GM23338 (cell line): ENCODE data around the gene APP. TPM values are rescaled to one million over a fixed set of nuclear protein-coding genes. Genes with fewer than 3 reads are reported as not detected.
A peak's percentile ranks its signal among the peaks of the same experiment; 100 is the strongest.

Source experiments
- ATAC-seq: fragments of 200-7000 bp; cut with Tn5 transposase; 3 replicates; pipeline ENCODE4 v1.9.1; 2020
- DNase-seq: peaks from one replicate; pipeline ENCODE4 v3.0.0-alpha.2; 2015; ENCODE audit warnings: low spot score
- H2AFZ ChIP-seq: fragments of 200-600 bp; sonication (generic); 2 replicates; pipeline ENCODE4 v1.8.0; 2016; ENCODE audit warnings: antibody characterized with exemption, mild to moderate bottlenecking, moderate library complexity
- H3F3A ChIP-seq: fragments of 200-600 bp; sonication (generic); replicated peaks from 2 replicates; pipeline ENCODE4 v1.8.0; 2017; ENCODE audit warnings: antibody characterized with exemption, mixed run types, low read depth
- H3K27ac ChIP-seq: fragments of 200-600 bp; sonication (generic); 2 replicates; pipeline ENCODE4 v1.6.1; 2016; ENCODE audit warnings: low read depth
- H3K27me3 ChIP-seq: fragments of 200-600 bp; sonication (generic); 2 replicates; pipeline ENCODE4 v1.8.0; 2016; ENCODE audit warnings: mild to moderate bottlenecking, mixed run types, moderate library complexity; ENCODE audit not compliant: insufficient read depth
- H3K36me3 ChIP-seq: fragments of 200-600 bp; sonication (generic); 2 replicates; pipeline ENCODE4 v1.8.0; 2016; ENCODE audit warnings: mild to moderate bottlenecking; ENCODE audit not compliant: insufficient read depth
- H3K4me1 ChIP-seq: fragments of 200-600 bp; sonication (generic); 2 replicates; pipeline ENCODE4 v1.8.0; 2016; ENCODE audit warnings: mild to moderate bottlenecking, moderate library complexity; ENCODE audit not compliant: insufficient read depth
- H3K4me2 ChIP-seq: fragments of 200-600 bp; sonication (generic); 2 replicates; pipeline ENCODE4 v1.7.1; 2017; ENCODE audit warnings: mixed run types
- H3K4me3 ChIP-seq: fragments of 200-600 bp; sonication (generic); 2 replicates; pipeline ENCODE4 v1.6.1; 2016; ENCODE audit warnings: mixed run types
- H3K79me2 ChIP-seq: fragments of 200-600 bp; sonication (generic); replicated peaks from 2 replicates; pipeline ENCODE4 v1.8.0; 2017; ENCODE audit warnings: mild to moderate bottlenecking; ENCODE audit not compliant: insufficient read depth
- H3K9me2 ChIP-seq: fragments of 200-600 bp; sonication (generic); 2 replicates; pipeline ENCODE4 v1.8.0; 2017; ENCODE audit not compliant: insufficient read depth
- H4K20me1 ChIP-seq: fragments of 200-600 bp; sonication (generic); replicated peaks from 2 replicates; pipeline ENCODE4 v1.8.0; 2017; ENCODE audit warnings: mild to moderate bottlenecking; ENCODE audit not compliant: insufficient read depth
- H3K27ac Mint-ChIP-seq: 2 replicates; pipeline ENCODE4 v1.8.0; 2020; ENCODE audit warnings: inconsistent platforms, mild to moderate bottlenecking, moderate library complexity, mixed read lengths
- H3K27me3 Mint-ChIP-seq: 3 replicates; pipeline ENCODE4 v1.8.0; 2022; ENCODE audit warnings: low read depth, mild to moderate bottlenecking, moderate library complexity, mixed read lengths, inconsistent platforms; ENCODE audit not compliant: insufficient read depth, poor library complexity
- H3K36me3 Mint-ChIP-seq: 3 replicates; pipeline ENCODE4 v1.8.0; 2021; ENCODE audit warnings: low read depth, mild to moderate bottlenecking, inconsistent platforms, moderate library complexity, mixed read lengths
- H3K4me1 Mint-ChIP-seq: 3 replicates; pipeline ENCODE4 v1.8.0; 2020; ENCODE audit warnings: mild to moderate bottlenecking, inconsistent platforms, mixed read lengths
- H3K4me3 Mint-ChIP-seq: 3 replicates; pipeline ENCODE4 v1.8.0; 2021; ENCODE audit warnings: moderate library complexity, mild to moderate bottlenecking, inconsistent platforms, mixed read lengths
- H3K9me3 Mint-ChIP-seq: 3 replicates; pipeline ENCODE4 v1.8.0; 2020; ENCODE audit warnings: moderate library complexity, mild to moderate bottlenecking, inconsistent platforms, mixed read lengths
- CREB1 ChIP-seq: fragments of 250-450 bp; sonication (Bioruptor Pico); IDR thresholded peaks from 2 replicates; pipeline ENCODE4 v1.5.0; 2020; ENCODE audit warnings: low read depth, mild to moderate bottlenecking, moderate library complexity
- JUNB ChIP-seq: IDR thresholded peaks from one replicate; pipeline ENCODE4 v1.6.1; 2016; ENCODE audit warnings: antibody characterized with exemption; ENCODE audit not compliant: unreplicated experiment
- NANOG ChIP-seq: IDR thresholded peaks from 2 replicates; pipeline ENCODE4 v1.6.1; 2016; ENCODE audit warnings: antibody characterized with exemption, borderline replicate concordance
- POLR2AphosphoS5 ChIP-seq: IDR thresholded peaks from 2 replicates; pipeline ENCODE4 v1.6.1; 2016; ENCODE audit warnings: antibody characterized with exemption, low read depth
- STAT1 ChIP-seq: IDR thresholded peaks from one replicate; pipeline ENCODE4 v1.6.1; 2016; ENCODE audit warnings: antibody characterized with exemption; ENCODE audit not compliant: unreplicated experiment
- ZNF114 ChIP-seq: fragments of 250-450 bp; sonication (Bioruptor Pico); IDR thresholded peaks from 2 replicates; pipeline ENCODE4 v1.5.0; 2020; ENCODE audit warnings: mild to moderate bottlenecking, moderate library complexity
- ZNF331 ChIP-seq: fragments of 250-450 bp; sonication (Bioruptor Pico); IDR thresholded peaks from 2 replicates; pipeline ENCODE4 v1.5.0; 2020; ENCODE audit warnings: low read depth, mild to moderate bottlenecking, moderate library complexity
- polyA plus RNA-seq: library from polyadenylated mRNA; unstranded; fragments of >200 nt; fragmentation: Nextera tagmentation; extraction: Ambion mirVana; gene quantifications from 2 replicates; pipeline ENCODE4 v1.2.1, GENCODE V29; 2016
- total RNA-seq: library from RNA; depleted of rRNA; stranded (reverse); fragments of >200 nt; shearing (Covaris generic); gene quantifications from 2 replicates; pipeline ENCODE4 v1.2.3, GENCODE V29; 2014
- TF ChIP-seq, protein P1 (sequence below): fragments of 250-450 bp; sonication (Bioruptor Pico); IDR thresholded peaks from 2 replicates; pipeline ENCODE4 v1.5.0; 2020; ENCODE audit warnings: mild to moderate bottlenecking, moderate library complexity

The APP gene
- total and polyA plus RNA-seq, 2 experiments from 2014 or later, result 69.4 to 444 TPM

DNA sequence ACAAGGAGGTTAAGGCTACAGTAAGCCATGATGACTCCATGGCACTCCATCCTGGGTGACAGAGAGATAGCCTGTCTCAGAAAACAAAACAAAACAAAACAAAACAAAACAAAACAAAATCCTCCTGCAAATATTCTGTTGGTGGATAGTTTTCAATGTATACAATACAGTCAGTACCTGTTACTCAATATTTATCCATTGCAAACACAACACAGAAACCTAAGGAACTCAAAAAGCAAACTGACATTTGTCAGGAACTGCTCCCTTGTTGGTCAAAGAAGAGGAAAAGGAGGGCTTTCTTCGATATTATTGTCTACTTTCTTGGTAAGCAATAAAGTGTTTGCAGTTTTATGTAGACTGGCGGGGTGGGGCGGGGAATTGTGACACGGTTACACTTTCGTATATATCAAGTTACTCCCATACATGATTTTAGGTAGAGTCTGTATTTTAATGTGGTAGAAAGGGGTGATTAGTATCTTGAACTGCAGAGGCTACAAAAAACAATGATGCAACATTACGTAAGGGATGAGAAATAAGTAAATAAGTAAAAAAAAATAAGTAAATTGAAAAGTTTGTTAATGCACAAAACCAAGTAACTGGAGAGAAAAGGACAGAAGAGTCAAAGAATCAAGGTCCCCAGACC lies 31.8 kb downstream of the APP start (continued):
- TF ChIP-seq, protein P1, sequence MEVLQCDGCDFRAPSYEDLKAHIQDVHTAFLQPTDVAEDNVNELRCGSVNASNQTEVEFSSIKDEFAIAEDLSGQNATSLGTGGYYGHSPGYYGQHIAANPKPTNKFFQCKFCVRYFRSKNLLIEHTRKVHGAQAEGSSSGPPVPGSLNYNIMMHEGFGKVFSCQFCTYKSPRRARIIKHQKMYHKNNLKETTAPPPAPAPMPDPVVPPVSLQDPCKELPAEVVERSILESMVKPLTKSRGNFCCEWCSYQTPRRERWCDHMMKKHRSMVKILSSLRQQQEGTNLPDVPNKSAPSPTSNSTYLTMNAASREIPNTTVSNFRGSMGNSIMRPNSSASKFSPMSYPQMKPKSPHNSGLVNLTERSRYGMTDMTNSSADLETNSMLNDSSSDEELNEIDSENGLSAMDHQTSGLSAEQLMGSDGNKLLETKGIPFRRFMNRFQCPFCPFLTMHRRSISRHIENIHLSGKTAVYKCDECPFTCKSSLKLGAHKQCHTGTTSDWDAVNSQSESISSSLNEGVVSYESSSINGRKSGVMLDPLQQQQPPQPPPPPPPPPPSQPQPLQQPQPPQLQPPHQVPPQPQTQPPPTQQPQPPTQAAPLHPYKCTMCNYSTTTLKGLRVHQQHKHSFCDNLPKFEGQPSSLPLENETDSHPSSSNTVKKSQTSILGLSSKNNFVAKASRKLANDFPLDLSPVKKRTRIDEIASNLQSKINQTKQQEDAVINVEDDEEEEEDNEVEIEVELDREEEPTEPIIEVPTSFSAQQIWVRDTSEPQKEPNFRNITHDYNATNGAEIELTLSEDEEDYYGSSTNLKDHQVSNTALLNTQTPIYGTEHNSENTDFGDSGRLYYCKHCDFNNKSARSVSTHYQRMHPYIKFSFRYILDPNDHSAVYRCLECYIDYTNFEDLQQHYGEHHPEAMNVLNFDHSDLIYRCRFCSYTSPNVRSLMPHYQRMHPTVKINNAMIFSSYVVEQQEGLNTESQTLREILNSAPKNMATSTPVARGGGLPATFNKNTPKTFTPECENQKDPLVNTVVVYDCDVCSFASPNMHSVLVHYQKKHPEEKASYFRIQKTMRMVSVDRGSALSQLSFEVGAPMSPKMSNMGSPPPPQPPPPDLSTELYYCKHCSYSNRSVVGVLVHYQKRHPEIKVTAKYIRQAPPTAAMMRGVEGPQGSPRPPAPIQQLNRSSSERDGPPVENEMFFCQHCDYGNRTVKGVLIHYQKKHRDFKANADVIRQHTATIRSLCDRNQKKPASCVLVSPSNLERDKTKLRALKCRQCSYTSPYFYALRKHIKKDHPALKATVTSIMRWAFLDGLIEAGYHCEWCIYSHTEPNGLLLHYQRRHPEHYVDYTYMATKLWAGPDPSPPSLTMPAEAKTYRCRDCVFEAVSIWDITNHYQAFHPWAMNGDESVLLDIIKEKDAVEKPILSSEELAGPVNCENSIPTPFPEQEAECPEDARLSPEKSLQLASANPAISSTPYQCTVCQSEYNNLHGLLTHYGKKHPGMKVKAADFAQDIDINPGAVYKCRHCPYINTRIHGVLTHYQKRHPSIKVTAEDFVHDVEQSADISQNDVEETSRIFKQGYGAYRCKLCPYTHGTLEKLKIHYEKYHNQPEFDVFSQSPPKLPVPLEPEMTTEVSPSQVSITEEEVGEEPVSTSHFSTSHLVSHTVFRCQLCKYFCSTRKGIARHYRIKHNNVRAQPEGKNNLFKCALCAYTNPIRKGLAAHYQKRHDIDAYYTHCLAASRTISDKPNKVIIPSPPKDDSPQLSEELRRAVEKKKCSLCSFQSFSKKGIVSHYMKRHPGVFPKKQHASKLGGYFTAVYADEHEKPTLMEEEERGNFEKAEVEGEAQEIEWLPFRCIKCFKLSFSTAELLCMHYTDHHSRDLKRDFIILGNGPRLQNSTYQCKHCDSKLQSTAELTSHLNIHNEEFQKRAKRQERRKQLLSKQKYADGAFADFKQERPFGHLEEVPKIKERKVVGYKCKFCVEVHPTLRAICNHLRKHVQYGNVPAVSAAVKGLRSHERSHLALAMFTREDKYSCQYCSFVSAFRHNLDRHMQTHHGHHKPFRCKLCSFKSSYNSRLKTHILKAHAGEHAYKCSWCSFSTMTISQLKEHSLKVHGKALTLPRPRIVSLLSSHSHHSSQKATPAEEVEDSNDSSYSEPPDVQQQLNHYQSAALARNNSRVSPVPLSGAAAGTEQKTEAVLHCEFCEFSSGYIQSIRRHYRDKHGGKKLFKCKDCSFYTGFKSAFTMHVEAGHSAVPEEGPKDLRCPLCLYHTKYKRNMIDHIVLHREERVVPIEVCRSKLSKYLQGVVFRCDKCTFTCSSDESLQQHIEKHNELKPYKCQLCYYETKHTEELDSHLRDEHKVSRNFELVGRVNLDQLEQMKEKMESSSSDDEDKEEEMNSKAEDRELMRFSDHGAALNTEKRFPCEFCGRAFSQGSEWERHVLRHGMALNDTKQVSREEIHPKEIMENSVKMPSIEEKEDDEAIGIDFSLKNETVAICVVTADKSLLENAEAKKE, result no peak
- no peak for TF ChIP-seq POLR2AphosphoS5

DNA sequence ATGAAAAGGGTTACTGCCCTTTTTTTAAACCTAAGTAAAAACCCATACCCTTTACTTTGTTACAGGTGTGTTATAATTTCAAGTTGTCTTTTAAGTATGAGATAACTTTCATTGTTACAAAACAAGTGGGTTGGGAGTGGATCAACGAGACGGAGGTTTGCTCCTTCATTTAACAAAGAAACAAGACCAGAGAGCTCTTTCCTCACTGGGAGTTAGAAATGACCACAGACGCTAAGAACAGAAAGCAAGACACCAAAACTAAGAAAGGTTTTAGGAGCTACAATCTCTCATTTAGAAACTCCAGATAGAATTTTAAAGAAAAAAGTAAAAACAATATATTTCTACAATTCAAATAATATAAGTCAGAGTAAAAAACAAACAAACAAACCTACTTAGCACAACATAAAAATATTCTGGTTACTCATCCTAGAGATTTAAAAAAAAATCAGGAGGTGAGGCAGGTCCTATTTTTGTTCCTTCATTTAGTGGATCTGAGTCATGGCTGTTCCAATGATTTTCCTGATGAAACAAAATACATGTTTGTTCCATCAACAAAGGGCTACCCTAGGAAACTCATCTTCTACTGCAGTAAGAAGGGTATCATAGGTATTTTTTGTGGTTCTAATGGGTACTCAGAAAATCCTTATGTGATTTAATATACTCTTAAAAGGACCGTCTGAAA lies 33.0 kb downstream of the APP start:
- Mint-ChIP-seq H3K36me3 (peaks cover 26% of the 10 kb centered on the region; the same call in 2 of the 3 replicates), H3K27ac (peak overlapping the region; percentile 52; the same call in 1 of the 2 replicates), H3K4me3 (no peak overlapping the region), H3K4me1 (peaks cover 73% of the 10 kb centered on the region), H3K9me3 (no peaks in the 10 kb centered on the region), H3K27me3 (peaks cover 5% of the 10 kb centered on the region)
- Histone ChIP-seq H2AFZ (no peak overlapping the region), H3K4me3 (no peak overlapping the region), H3K4me1 (peaks cover 60% of the 10 kb centered on the region), H3F3A (no peaks in the 10 kb centered on the region), H3K9me2 (no peaks in the 10 kb centered on the region), H3K36me3 (no peaks in the 10 kb centered on the region; the same call in 1 of the 2 replicates), H3K79me2 (peaks cover 100% of the 10 kb centered on the region), H3K27me3 (no peaks in the 10 kb centered on the region), H3K27ac (peak overlapping the region; percentile 5; the same call in 1 of the 2 replicates), H3K4me2 (no peak overlapping the region), H4K20me1 (peaks cover 44% of the 10 kb centered on the region)
- no peak for TF ChIP-seq STAT1
- TF ChIP-seq JUNB, result no peak
- no peak for TF ChIP-seq CREB1 (CRISPR knock-in tag)
- TF ChIP-seq ZNF114, result no peak
- no peak for TF ChIP-seq NANOG
- TF ChIP-seq POLR2AphosphoS5, result no peak
- TF ChIP-seq ZNF331 (CRISPR knock-in tag), result no peak
- DNase-seq (no peak), ATAC-seq (no peak)
